ENCODE results near the gene XRN1.

DNA sequence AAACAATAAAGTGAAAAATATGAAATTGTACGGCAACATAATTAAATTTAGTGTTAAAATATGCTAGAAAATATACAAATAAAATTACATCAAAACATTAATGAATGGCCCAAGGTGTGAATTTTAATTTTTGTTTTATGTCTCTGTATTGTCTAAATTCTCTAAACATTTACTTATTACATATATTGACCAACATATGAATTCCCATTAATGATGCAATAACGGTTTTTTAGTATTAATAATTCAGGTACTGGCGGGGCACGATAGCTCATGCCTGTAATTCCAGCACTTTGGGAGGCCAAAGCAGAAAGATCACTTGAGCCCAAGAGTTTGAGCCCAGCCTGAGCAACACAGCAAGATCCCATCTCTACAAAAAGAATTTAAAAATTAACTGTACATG, 20.6 kb upstream of the XRN1 start:
- no peak for TF ChIP-seq YY1 (IDR thresholded peaks at IDR 0.05; ENCODE audit: low read depth)
- TF ChIP-seq RAD21 (IDR thresholded peaks at IDR 0.05; ENCODE audit: low read depth), result no peak

All from Ishikawa (cell line).